H1 (cell line): ENCODE measurements around the gene PCDH9. TPM values are rescaled to one million over a fixed set of nuclear protein-coding genes. Genes with fewer than 3 reads are reported as not detected.

Source experiments
- CTCF ChIA-PET: fragments of 300-600 bp; sonication (Branson Sonifier 250); formaldehyde crosslinking; loops from one replicate; lab custom pipeline; 2021; ENCODE audit not compliant: partially characterized antibody; lab: Charles Lee
- POLR2A ChIA-PET: fragments of 300-600 bp; sonication (Branson Sonifier 250); formaldehyde crosslinking; loops from one replicate; lab custom pipeline; 2021; ENCODE audit warnings: inconsistent platforms; ENCODE audit not compliant: partially characterized antibody; lab: Charles Lee
- DNase-seq, 2 experiments: peaks; one replicate each; pipeline versions ENCODE4 v3.0.0 to v3.0.0-alpha.2; 2010 to 2022; ENCODE audit warnings: low spot score in 2 of 2, low read depth in 1 of 2, mixed read lengths in 1 of 2
- FAIRE-seq: peaks from 2 replicates; lab custom pipeline; 2011; peaks lifted over from hg19 to GRCh38; lab: Jason Lieb, UNC
- H2AFZ ChIP-seq: 2 replicates; pipeline ENCODE4 v1.8.1; 2012; ENCODE audit warnings: low read length, inconsistent platforms
- H2AK5ac ChIP-seq: 2 replicates; pipeline ENCODE4 v1.6.1; 2013; ENCODE audit warnings: low read depth, low read length
- H2BK120ac ChIP-seq: replicated peaks from 2 replicates; pipeline ENCODE3; 2013; ENCODE audit warnings: low read depth, low read length, inconsistent platforms
- H2BK12ac ChIP-seq: 2 replicates; pipeline ENCODE4 v1.6.1; 2013; ENCODE audit warnings: low read depth, low read length
- H2BK15ac ChIP-seq: 2 replicates; pipeline ENCODE4 v1.6.1; 2013; ENCODE audit warnings: low read length
- H2BK20ac ChIP-seq: 2 replicates; pipeline ENCODE4 v1.6.1; 2013; ENCODE audit warnings: low read length
- H2BK5ac ChIP-seq: 2 replicates; pipeline ENCODE4 v1.6.1; 2013; ENCODE audit warnings: low read depth, low read length
- H3K14ac ChIP-seq: 2 replicates; pipeline ENCODE4 v1.6.1; 2013; ENCODE audit warnings: inconsistent platforms; ENCODE audit not compliant: insufficient read length
- H3K18ac ChIP-seq: 2 replicates; pipeline ENCODE4 v1.6.1; 2013; ENCODE audit warnings: low read length; ENCODE audit errors: extremely low read depth
- H3K23ac ChIP-seq: 2 replicates; pipeline ENCODE4 v1.6.1; 2013; ENCODE audit warnings: inconsistent platforms; ENCODE audit not compliant: insufficient read length
- H3K23me2 ChIP-seq: 2 replicates; pipeline ENCODE4 v1.6.1; 2013; ENCODE audit warnings: low read depth, low read length
- H3K27ac ChIP-seq: 2 replicates; pipeline ENCODE4 v1.6.1; 2011; ENCODE audit warnings: low read depth, low read length, inconsistent platforms
- H3K27me3 ChIP-seq, 4 experiments: replicated peaks in 1 of 4; 1 replicate in 1 of 4; 2 replicates in 3 of 4; pipeline versions ENCODE4 v1.6.1 to v1.8.1; 2011 to 2013; ENCODE audit warnings: low read length in 3 of 4, mild to moderate bottlenecking in 3 of 4, inconsistent platforms in 2 of 4, mixed read lengths in 2 of 4, moderate library complexity in 1 of 4; ENCODE audit not compliant: control insufficient read depth in 3 of 4, insufficient read depth in 3 of 4; ENCODE audit errors: extremely low read depth in 1 of 4
- H3K36me3 ChIP-seq, 4 experiments: 2 replicates each; pipeline versions ENCODE4 v1.6.1 to v1.8.1; 2011 to 2013; ENCODE audit warnings: mild to moderate bottlenecking in 4 of 4, low read length in 3 of 4, moderate library complexity in 2 of 4, control low read depth in 1 of 4, inconsistent platforms in 1 of 4; ENCODE audit not compliant: insufficient read depth in 4 of 4, control insufficient read depth in 2 of 4
- H3K4ac ChIP-seq: replicated peaks from 2 replicates; pipeline ENCODE3; 2013; ENCODE audit warnings: low read length, low read depth, mixed read lengths, inconsistent platforms; ENCODE audit not compliant: insufficient read length
- H3K4me1 ChIP-seq, 4 experiments: replicated peaks in 1 of 4; 1 replicate in 1 of 4; 2 replicates in 3 of 4; pipeline versions ENCODE4 v1.6.1 to v1.8.1; 2011 to 2013; ENCODE audit warnings: low read length in 3 of 4, inconsistent platforms in 2 of 4, mixed read lengths in 1 of 4; ENCODE audit not compliant: insufficient read depth in 4 of 4, control insufficient read depth in 3 of 4
- H3K4me2 ChIP-seq, 2 experiments: 2 replicates each; pipeline versions ENCODE4 v1.6.1 to v1.8.1; 2011 to 2013; ENCODE audit warnings: low read depth in 2 of 2, low read length in 2 of 2, control low read depth in 1 of 2, inconsistent platforms in 1 of 2, mild to moderate bottlenecking in 1 of 2; ENCODE audit not compliant: insufficient read depth in 1 of 2
- H3K4me3 ChIP-seq, 4 experiments: fragments of 200-600, 300-600 bp in 1 of 4; sonication (generic), shearing (Covaris generic), sonication (Bioruptor Twin) in 1 of 4; 2 replicates each; pipeline versions ENCODE4 v1.5.1 to v1.8.1; 2011 to 2016; ENCODE audit warnings: low read length in 4 of 4, low read depth in 3 of 4, control low read depth in 2 of 4, inconsistent platforms in 2 of 4, mild to moderate bottlenecking in 2 of 4, mixed read lengths in 1 of 4, moderate library complexity in 1 of 4; ENCODE audit not compliant: insufficient read depth in 2 of 4; ENCODE audit errors: extremely low read depth in 1 of 4
- H3K56ac ChIP-seq: replicated peaks from 2 replicates; pipeline ENCODE3; 2013; ENCODE audit warnings: low read depth, mild to moderate bottlenecking, mixed read lengths, low read length, inconsistent platforms; ENCODE audit not compliant: insufficient read length
- H3K79me1 ChIP-seq: 2 replicates; pipeline ENCODE4 v1.6.1; 2013; ENCODE audit warnings: low read depth, low read length, control low read depth
- H3K79me2 ChIP-seq, 2 experiments: 2 replicates each; pipeline versions ENCODE4 v1.6.1 to v1.8.1; 2012 to 2013; ENCODE audit warnings: low read length in 2 of 2, mild to moderate bottlenecking in 2 of 2, inconsistent platforms in 1 of 2; ENCODE audit not compliant: insufficient read depth in 2 of 2, control insufficient read depth in 1 of 2
- H3K9ac ChIP-seq, 4 experiments: replicated peaks in 1 of 4; 1 replicate in 1 of 4; 2 replicates in 3 of 4; pipeline versions ENCODE4 v1.6.1 to v1.8.1; 2011 to 2013; ENCODE audit warnings: low read depth in 3 of 4, low read length in 3 of 4, control low read depth in 2 of 4, mild to moderate bottlenecking in 2 of 4, moderate library complexity in 2 of 4, inconsistent platforms in 1 of 4; ENCODE audit errors: extremely low read depth in 1 of 4
- H3K9me3 ChIP-seq, 2 experiments: 2 replicates each; pipeline versions ENCODE4 v1.6.1 to v1.8.1; 2012 to 2013; ENCODE audit warnings: mild to moderate bottlenecking in 2 of 2, moderate library complexity in 2 of 2, control low read depth in 1 of 2, inconsistent platforms in 1 of 2, low read depth in 1 of 2, low read length in 1 of 2, mixed read lengths in 1 of 2; ENCODE audit not compliant: insufficient read depth in 2 of 2
- H4K20me1 ChIP-seq, 2 experiments: replicated peaks in 1 of 2; 2 replicates each; pipeline versions ENCODE3 to v1.8.1; 2011 to 2013; ENCODE audit warnings: inconsistent platforms in 2 of 2, low read length in 2 of 2, mild to moderate bottlenecking in 1 of 2; ENCODE audit not compliant: insufficient read depth in 2 of 2, control insufficient read depth in 1 of 2
- H4K5ac ChIP-seq: 2 replicates; pipeline ENCODE4 v1.6.1; 2013; ENCODE audit warnings: low read length, low read depth, mixed read lengths, inconsistent platforms; ENCODE audit not compliant: insufficient read length
- H4K8ac ChIP-seq: 2 replicates; pipeline ENCODE4 v1.8.0; 2013; ENCODE audit warnings: mild to moderate bottlenecking, moderate library complexity, low read length, inconsistent platforms; ENCODE audit not compliant: insufficient read depth; ENCODE audit errors: extremely low read depth
- H4K91ac ChIP-seq: replicated peaks from 2 replicates; pipeline ENCODE3; 2013; ENCODE audit warnings: low read length, mixed read lengths, inconsistent platforms; ENCODE audit not compliant: insufficient read length
- FOSL1 ChIP-seq: IDR thresholded peaks from 2 replicates; pipeline ENCODE4 v1.6.1; 2011; ENCODE audit warnings: mild to moderate bottlenecking, low read depth, low read length, moderate library complexity; ENCODE audit not compliant: insufficient read depth
- GTF2F1 ChIP-seq: IDR thresholded peaks from 2 replicates; pipeline ENCODE4 v1.6.1; 2012; ENCODE audit warnings: low read depth, low read length, improper control_type of control experiment, borderline replicate concordance
- HDAC2 ChIP-seq, 2 experiments: fragments of 300-600 bp in 1 of 2; sonication (generic) in 1 of 2; IDR thresholded peaks; 2 replicates each; pipeline ENCODE4 v1.6.1; 2011 to 2012; ENCODE audit warnings: low read depth in 2 of 2, low read length in 2 of 2, mild to moderate bottlenecking in 2 of 2, moderate library complexity in 2 of 2, borderline replicate concordance in 1 of 2, inconsistent platforms in 1 of 2
- HDAC6 ChIP-seq: IDR thresholded peaks from one replicate; pipeline ENCODE4 v1.7.1; 2012; ENCODE audit warnings: low read depth, mild to moderate bottlenecking, inconsistent platforms, low read length, moderate library complexity
- MAX ChIP-seq: IDR thresholded peaks from 2 replicates; pipeline ENCODE4 v1.6.1; 2012; ENCODE audit warnings: inconsistent platforms
- SAP30 ChIP-seq: fragments of 300-600 bp; sonication (generic); IDR thresholded peaks from 2 replicates; pipeline ENCODE4 v1.7.1; 2012; ENCODE audit warnings: low read length, moderate library complexity, mild to moderate bottlenecking, inconsistent platforms; ENCODE audit not compliant: insufficient read depth, insufficient replicate concordance
- SP1 ChIP-seq: IDR thresholded peaks from 2 replicates; pipeline ENCODE4 v1.6.1; 2011; ENCODE audit warnings: low read depth, low read length
- USF2 ChIP-seq: IDR thresholded peaks from 2 replicates; pipeline ENCODE4 v1.6.1; 2011; ENCODE audit warnings: low read length, improper control_type of control experiment
- WGBS, 2 experiments: shearing (Covaris generic) in 1 of 2; methylation state at CpG; one replicate each; pipeline versions ENCODE4 v1.1.6 to v1.1.7; 2013 to 2015; ENCODE audit warnings: low lambda C conversion rate in 2 of 2, mixed read lengths in 2 of 2, inconsistent platforms in 1 of 2, low coverage in 1 of 2, missing lambda C conversion rate in 1 of 2; ENCODE audit not compliant: insufficient replicate concordance in 2 of 2, insufficient coverage in 1 of 2, insufficient read length in 1 of 2; ENCODE audit errors: extremely low coverage in 1 of 2, missing lambda C conversion rate in 1 of 2; 5-methylcytosine and 5-hydroxymethylcytosine counted together
- polyA plus RNA-seq, 7 experiments: library from polyadenylated mRNA; depleted of rRNA in 3 of 7; stranded (reverse) in 5 of 7; unstranded in 2 of 7; fragments of >200 nt in 5 of 7; fragments of 200-250 nt in 2 of 7; gene quantifications; 1 replicate in 5 of 7; 2 replicates in 1 of 7; 4 replicates in 1 of 7; pipeline versions ENCODE4 v1.2.1 to v1.2.3, GENCODE V29; 2011 to 2013; ENCODE audit warnings: missing spikeins in 2 of 7, mixed read lengths in 2 of 7
- total RNA-seq: library from RNA; stranded (reverse); fragmentation: NEBNext Ultra II Directional; extraction: Animal tissue kit (Norgen Biotek cat#: 25700); gene quantifications from 2 replicates; pipeline ENCODE4 v1.2.1, GENCODE V29; 2021

Gene PCDH9
- total and polyA plus RNA-seq, 2 of the 8 experiments (the other 6 are each of a cell fraction or from before 2014, with no cell fraction given), result 0.12 to 0.60 TPM

DNA sequence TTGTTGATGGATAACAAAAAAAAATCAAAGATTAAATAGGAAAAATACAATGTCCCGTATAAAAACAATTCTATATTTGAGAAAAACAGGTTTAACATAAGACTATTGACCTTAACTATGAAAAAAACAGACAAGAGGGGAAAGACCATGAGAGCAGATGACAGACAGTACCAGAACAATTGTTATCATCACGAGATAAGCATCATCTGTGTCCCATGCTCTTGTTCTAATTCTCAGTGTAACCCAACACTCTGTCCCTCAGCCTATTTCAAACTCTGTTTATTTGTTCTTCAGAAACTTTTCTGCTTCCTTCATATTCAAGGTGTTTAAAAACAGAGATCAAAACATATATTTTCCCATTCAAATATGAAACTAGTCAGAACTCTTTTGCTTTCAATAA, 216.4 kb downstream of the PCDH9 start:
- no peak overlapping the region for H3K4ac ChIP-seq
- no peaks in the 10 kb centered on the region for H3K9me3 ChIP-seq
- no peak overlapping the region for H2BK120ac ChIP-seq
- no peak overlapping the region for H2BK20ac ChIP-seq
- FAIRE-seq (no peak), DNase-seq (no peak)
- no peak overlapping the region for H2BK12ac ChIP-seq
- no peak overlapping the region for H2BK5ac ChIP-seq
- no peaks in the 10 kb centered on the region for H3K79me1 ChIP-seq
- H3K23me2 ChIP-seq, result no peaks in the 10 kb centered on the region; the same call in 1 of the 2 replicates
- TF ChIP-seq USF2 (no peak), HDAC2 (IDR thresholded peaks at IDR 0.05; ENCODE audit: borderline replicate concordance in 1 of 2, low read depth in 2 of 2, low read length in 2 of 2) (no peak), SAP30 (no peak), GTF2F1 (no peak), FOSL1 (no peak), SP1 (no peak), MAX (no peak), HDAC6 (no peak)
- no peak overlapping the region for H3K23ac ChIP-seq
- CTCF ChIA-PET, result no interaction called here
- H4K5ac ChIP-seq, result no peak overlapping the region
- H2BK15ac ChIP-seq, result no peak overlapping the region
- H3K14ac ChIP-seq, result no peak overlapping the region
- H4K20me1 ChIP-seq, result no peaks in the 10 kb centered on the region
- H3K18ac ChIP-seq, result no peak overlapping the region
- H3K4me3 ChIP-seq, result no peak overlapping the region
- H2AFZ ChIP-seq, result no peak overlapping the region
- no peak overlapping the region for H4K91ac ChIP-seq
- no peak overlapping the region for H3K9ac ChIP-seq
- 90% methylated on average over 2 of the region's 2 CpGs; no CpG with 5 or more reads in 1 of the 2 experiments for WGBS, 2 experiments
- H3K27ac ChIP-seq, result no peak overlapping the region
- no peak overlapping the region for H3K4me2 ChIP-seq
- H3K79me2 ChIP-seq, result no peaks in the 10 kb centered on the region
- no peak overlapping the region for H3K56ac ChIP-seq
- no peak overlapping the region for H4K8ac ChIP-seq
- peaks cover 0 to 4% (median 0%) of the 10 kb centered on the region in 4 experiments; a peak in 1 of 7 replicates for H3K4me1 ChIP-seq
- POLR2A ChIA-PET, result no interaction called here
- no peaks in the 10 kb centered on the region for H3K27me3 ChIP-seq
- no peak overlapping the region for H2AK5ac ChIP-seq
- no peaks in the 10 kb centered on the region for H3K36me3 ChIP-seq
